Lower leg skin (tissue), 4 donors: ENCODE data around the gene PAOX. TPM values are rescaled to one million over a fixed set of nuclear protein-coding genes. Genes with fewer than 3 reads are reported as not detected.
"Not testable (repeated sequence)": the region's sequence is repeated elsewhere in the genome, so short reads cannot be mapped to it uniquely, and the experiment has no call there.

ENCODE experiments used
- DNase-seq, 2 donors: peaks; one replicate each; pipeline ENCODE4 v3.0.0-alpha.2; 2019; ENCODE audit warnings: low spot score in 2 of 2
- H3K4me3 ChIP-seq: fragments of 200-600 bp; sonication (generic); 2 replicates; pipeline ENCODE4 v1.5.1; 2017; ENCODE audit warnings: mild to moderate bottlenecking, low read depth; ENCODE audit not compliant: poor library complexity, severe bottlenecking
- CTCF ChIP-seq, 3 donors: fragments of 450-650 bp; IDR thresholded peaks; one replicate each; pipeline ENCODE4 v1.5.1; 2016; ENCODE audit warnings: antibody characterized with exemption in 3 of 3, mild to moderate bottlenecking in 3 of 3, moderate library complexity in 2 of 3
- POLR2A ChIP-seq, 2 donors: fragments of 450-650 bp; IDR thresholded peaks; one replicate each; pipeline ENCODE4 v1.6.1; 2016 to 2017; ENCODE audit warnings: antibody characterized with exemption in 2 of 2, mild to moderate bottlenecking in 1 of 2, moderate library complexity in 1 of 2
- WGBS, 2 donors: methylation state at CpG; one replicate each; pipeline ENCODE4 v1.1.5; 2018; 5-methylcytosine and 5-hydroxymethylcytosine counted together
- intact Hi-C: fragments of 100-400 bp; cut with DNase I; formaldehyde crosslinking; loops from one replicate; pipeline ENCODE4 v1.15.0; 2023; ENCODE audit warnings: low total_unique reads
- total RNA-seq, 4 donors: library from RNA; depleted of rRNA; stranded (reverse); fragments of >200 nt; gene quantifications; one replicate each; pipeline ENCODE4 v1.1.0, GENCODE V29; 2016

PAOX gene
- total RNA-seq, 4 donors from 2014 or later: 8.1 to 21.8 (median 14.4) TPM

GRCh38 chr10:133383551-133383950 lies 4.5 kb downstream of the PAOX start:
- H3K4me3 ChIP-seq: no peak overlapping the region
- TF ChIP-seq POLR2A (IDR thresholded peaks at IDR 0.05) (no peak), CTCF (IDR thresholded peaks at IDR 0.05) (no peak)
- intact Hi-C loops: no loop called here
- WGBS, 2 donors: 93 to 94% methylated on average over 4 of the region's 4 CpGs
- DNase-seq: no peak

- intact Hi-C loops: no loop called here
- no peak overlapping the region for H3K4me3 ChIP-seq
- no peak for TF ChIP-seq CTCF (IDR thresholded peaks at IDR 0.05)
- no peak for TF ChIP-seq POLR2A (IDR thresholded peaks at IDR 0.05)
- DNase-seq: no peak
- WGBS, 2 donors: 88 to 91% methylated on average over 8 to 13 of the region's 13 CpGs
Observed at GRCh38 chr10:133384071-133384470, 5.0 kb downstream of the PAOX start.

GRCh38 chr10:133385214-133385613 lies 6.2 kb downstream of the PAOX start:
- intact Hi-C loops: no loop called here
- H3K4me3 ChIP-seq: no peak overlapping the region
- no peak for DNase-seq
- TF ChIP-seq POLR2A (IDR thresholded peaks at IDR 0.05) (no peak), CTCF (IDR thresholded peaks at IDR 0.05) (no peak)
- 97% methylated on average over 2 of the region's 2 CpGs for WGBS, 2 donors

- 90 to 97% methylated on average over 4 of the region's 4 CpGs for WGBS, 2 donors
- intact Hi-C loops, H3K4me3 ChIP-seq: not testable (repeated sequence)
- peak in 1 of 2 donors; percentile 53 for DNase-seq
Observed at GRCh38 chr10:133386951-133387350, 7.9 kb downstream of the PAOX start.

GRCh38 chr10:133388236-133388972 lies 9.3 kb downstream of the PAOX start:
- 84 to 89% methylated on average over 16 to 17 of the region's 17 CpGs for whole genome bisulfite sequencing, 2 donors
- TF ChIP-seq POLR2A (IDR thresholded peaks at IDR 0.05) (no peak), CTCF (IDR thresholded peaks at IDR 0.05) (no peak)
- intact Hi-C loops: no loop called here
- peak in 1 of 2 donors; percentile 70 for DNase-seq
- no peak overlapping the region for H3K4me3 ChIP-seq

- 82 to 84% methylated on average over 36 to 38 of the region's 39 CpGs for WGBS, 2 donors
- intact Hi-C loops: no loop called here
- peak in 1 of 2 donors; percentile 82 for DNase-seq
- no peak for TF ChIP-seq POLR2A (IDR thresholded peaks at IDR 0.05)
- TF ChIP-seq CTCF (IDR thresholded peaks at IDR 0.05): no peak
- no peak overlapping the region for H3K4me3 ChIP-seq
Observed at GRCh38 chr10:133388973-133389818, 10.1 kb downstream of the PAOX start.
